Neural cell (in vitro differentiated cells): ENCODE data around the gene MRPL42. TPM values are rescaled to one million over a fixed set of nuclear protein-coding genes. Genes with fewer than 3 reads are reported as not detected.
A peak's percentile ranks its signal among the peaks of the same experiment; 100 is the strongest.

Experiments used
- H2AFZ ChIP-seq: fragments of 200-600, 300-800 bp; sonication (generic), shearing (Covaris generic); 2 replicates; pipeline ENCODE4 v1.6.0; 2014; ENCODE audit warnings: low read depth, mild to moderate bottlenecking, antibody characterized with exemption, low read length, moderate library complexity
- H3F3A ChIP-seq: fragments of 200-600 bp; shearing (Covaris generic); 2 replicates; pipeline ENCODE4 v1.6.1; 2016; ENCODE audit warnings: mild to moderate bottlenecking, moderate library complexity, mixed read lengths, antibody characterized with exemption, low read length; ENCODE audit not compliant: insufficient read depth, poor library complexity, severe bottlenecking
- H3K27ac ChIP-seq: fragments of 200-600, 300-800 bp; sonication (generic), shearing (Covaris generic); 2 replicates; pipeline ENCODE4 v1.5.1; 2014; ENCODE audit warnings: mild to moderate bottlenecking, low read length, moderate library complexity
- H3K27me3 ChIP-seq: fragments of 300-800, 200-600 bp; sonication (generic), shearing (Covaris generic); 2 replicates; pipeline ENCODE4 v1.6.0; 2014; ENCODE audit warnings: mild to moderate bottlenecking, low read depth, low read length, moderate library complexity; ENCODE audit not compliant: insufficient read depth
- H3K36me3 ChIP-seq: fragments of 300-800, 200-600 bp; sonication (generic), shearing (Covaris generic); 2 replicates; pipeline ENCODE4 v1.5.1; 2014; ENCODE audit warnings: mild to moderate bottlenecking, antibody characterized with exemption, low read length, moderate library complexity; ENCODE audit not compliant: insufficient read depth
- H3K4me2 ChIP-seq: fragments of 300-800, 200-600 bp; sonication (generic), shearing (Covaris generic); 2 replicates; pipeline ENCODE4 v1.6.0; 2014; ENCODE audit warnings: mild to moderate bottlenecking, low read length
- H3K4me3 ChIP-seq: fragments of 300-800, 200-600 bp; sonication (generic), shearing (Covaris generic); 2 replicates; pipeline ENCODE4 v1.5.1; 2014; ENCODE audit warnings: mild to moderate bottlenecking, low read length, moderate library complexity
- H3K79me2 ChIP-seq: fragments of 200-600 bp; shearing (Covaris generic); replicated peaks from 2 replicates; pipeline ENCODE4 v1.6.0; 2014; ENCODE audit warnings: mild to moderate bottlenecking, low read length, moderate library complexity; ENCODE audit not compliant: insufficient read depth
- H3K9ac ChIP-seq: fragments of 300-800, 200-600 bp; sonication (generic), shearing (Covaris generic); 2 replicates; pipeline ENCODE4 v1.6.1; 2016; ENCODE audit warnings: mild to moderate bottlenecking, low read length, mixed read lengths
- H3K9me2 ChIP-seq: fragments of 200-600 bp; shearing (Covaris generic); 2 replicates; pipeline ENCODE4 v1.6.1; 2016; ENCODE audit warnings: mild to moderate bottlenecking, low read length, mixed read lengths; ENCODE audit not compliant: insufficient read depth
- H3K9me3 ChIP-seq: fragments of 200-600, 300-800 bp; sonication (generic), shearing (Covaris generic); 2 replicates; pipeline ENCODE4 v1.6.1; 2016; ENCODE audit warnings: mild to moderate bottlenecking, mixed run types, low read length, moderate library complexity, mixed read lengths
- H4K20me1 ChIP-seq: fragments of 200-600 bp; shearing (Covaris generic); 2 replicates; pipeline ENCODE4 v1.6.1; 2016; ENCODE audit warnings: mild to moderate bottlenecking, mixed run types; ENCODE audit not compliant: insufficient read depth
- EP300 ChIP-seq: fragments of 450-650 bp; conservative IDR thresholded peaks from 2 replicates; pipeline ENCODE4 v1.6.1; 2014; ENCODE audit warnings: antibody characterized with exemption, mild to moderate bottlenecking, moderate library complexity; ENCODE audit not compliant: poor library complexity, severe bottlenecking
- EZH2 ChIP-seq: fragments of 200-600, 300-800 bp; shearing (Covaris generic), sonication (generic); IDR thresholded peaks from 2 replicates; pipeline ENCODE4 v1.6.1; 2014; ENCODE audit warnings: antibody characterized with exemption, low read length, borderline replicate concordance, mild to moderate bottlenecking; ENCODE audit not compliant: insufficient read depth, poor library complexity, severe bottlenecking
- MXI1 ChIP-seq: fragments of 450-650 bp; conservative IDR thresholded peaks from 2 replicates; pipeline ENCODE4 v1.6.1; 2014; ENCODE audit warnings: antibody characterized with exemption, mild to moderate bottlenecking; ENCODE audit not compliant: poor library complexity, severe bottlenecking
- POLR2AphosphoS5 ChIP-seq: IDR thresholded peaks from 2 replicates; pipeline ENCODE4 v1.6.1; 2012
- RAD21 ChIP-seq: fragments of 450-650 bp; conservative IDR thresholded peaks from 2 replicates; pipeline ENCODE4 v1.6.1; 2014; ENCODE audit warnings: antibody characterized with exemption, mild to moderate bottlenecking, moderate library complexity
- SMC3 ChIP-seq: fragments of 450-650 bp; conservative IDR thresholded peaks from 2 replicates; pipeline ENCODE4 v1.6.1; 2014; ENCODE audit warnings: antibody characterized with exemption, mild to moderate bottlenecking, moderate library complexity; ENCODE audit not compliant: poor library complexity
- TAF1 ChIP-seq: IDR thresholded peaks from 2 replicates; pipeline ENCODE4 v1.6.1; 2012; ENCODE audit warnings: low read depth
- polyA plus RNA-seq: library from polyadenylated mRNA; depleted of rRNA; stranded (reverse); fragments of >200 nt; gene quantifications from 2 replicates; pipeline ENCODE4 v1.2.3, GENCODE V29; 2014
- TF ChIP-seq, protein P1 (sequence below): fragments of 450-650 bp; IDR thresholded peaks from 2 replicates; pipeline ENCODE4 v1.5.1; 2014; ENCODE audit warnings: antibody characterized with exemption, mild to moderate bottlenecking, moderate library complexity; ENCODE audit not compliant: poor library complexity, severe bottlenecking
- TF ChIP-seq, protein P2 (sequence below): IDR thresholded peaks from 2 replicates; pipeline ENCODE4 v1.6.1; 2012; ENCODE audit warnings: borderline replicate concordance

Gene MRPL42
- polyA plus RNA-seq, 1 donor from 2014 or later = 260 TPM

DNA sequence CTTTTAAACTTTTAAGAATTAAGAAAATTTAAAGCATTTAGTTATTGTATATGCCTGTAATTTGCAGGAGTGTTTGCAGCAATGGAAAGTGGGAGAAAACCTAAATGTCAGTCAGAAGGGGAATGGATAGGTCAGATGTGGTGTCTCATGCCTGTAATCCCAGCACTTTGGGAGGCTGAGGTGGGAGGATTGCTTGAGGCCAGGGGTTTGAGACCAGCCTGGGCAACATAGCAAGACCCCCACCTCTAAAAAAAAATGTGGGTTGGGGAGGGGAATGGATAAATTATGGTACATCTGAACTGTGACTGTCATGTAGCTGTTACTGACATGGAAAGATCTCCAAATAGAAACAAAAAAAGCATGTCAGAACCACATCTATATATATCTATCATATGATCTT is 2.1 kb downstream of the MRPL42 start:
- Histone ChIP-seq H3K9me2 (no peaks in the 10 kb centered on the region), H3K4me2 (peak overlapping the region; percentile 97), H3K79me2 (peaks cover 56% of the 10 kb centered on the region), H2AFZ (no peak overlapping the region), H3K9ac (no peak overlapping the region), H3K27ac (no peak overlapping the region), H4K20me1 (no peaks in the 10 kb centered on the region), H3K27me3 (no peaks in the 10 kb centered on the region), H3K9me3 (no peaks in the 10 kb centered on the region), H3F3A (no peaks in the 10 kb centered on the region), H3K4me3 (peak overlapping the region; percentile 67), H3K36me3 (peaks cover 3% of the 10 kb centered on the region)
- no peak for TF ChIP-seq SMC3
- TF ChIP-seq, protein P1, sequence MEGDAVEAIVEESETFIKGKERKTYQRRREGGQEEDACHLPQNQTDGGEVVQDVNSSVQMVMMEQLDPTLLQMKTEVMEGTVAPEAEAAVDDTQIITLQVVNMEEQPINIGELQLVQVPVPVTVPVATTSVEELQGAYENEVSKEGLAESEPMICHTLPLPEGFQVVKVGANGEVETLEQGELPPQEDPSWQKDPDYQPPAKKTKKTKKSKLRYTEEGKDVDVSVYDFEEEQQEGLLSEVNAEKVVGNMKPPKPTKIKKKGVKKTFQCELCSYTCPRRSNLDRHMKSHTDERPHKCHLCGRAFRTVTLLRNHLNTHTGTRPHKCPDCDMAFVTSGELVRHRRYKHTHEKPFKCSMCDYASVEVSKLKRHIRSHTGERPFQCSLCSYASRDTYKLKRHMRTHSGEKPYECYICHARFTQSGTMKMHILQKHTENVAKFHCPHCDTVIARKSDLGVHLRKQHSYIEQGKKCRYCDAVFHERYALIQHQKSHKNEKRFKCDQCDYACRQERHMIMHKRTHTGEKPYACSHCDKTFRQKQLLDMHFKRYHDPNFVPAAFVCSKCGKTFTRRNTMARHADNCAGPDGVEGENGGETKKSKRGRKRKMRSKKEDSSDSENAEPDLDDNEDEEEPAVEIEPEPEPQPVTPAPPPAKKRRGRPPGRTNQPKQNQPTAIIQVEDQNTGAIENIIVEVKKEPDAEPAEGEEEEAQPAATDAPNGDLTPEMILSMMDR = no peak
- TF ChIP-seq MXI1 = no peak
- no peak for TF ChIP-seq RAD21
- TF ChIP-seq EP300 = no peak
- TF ChIP-seq, protein P2, sequence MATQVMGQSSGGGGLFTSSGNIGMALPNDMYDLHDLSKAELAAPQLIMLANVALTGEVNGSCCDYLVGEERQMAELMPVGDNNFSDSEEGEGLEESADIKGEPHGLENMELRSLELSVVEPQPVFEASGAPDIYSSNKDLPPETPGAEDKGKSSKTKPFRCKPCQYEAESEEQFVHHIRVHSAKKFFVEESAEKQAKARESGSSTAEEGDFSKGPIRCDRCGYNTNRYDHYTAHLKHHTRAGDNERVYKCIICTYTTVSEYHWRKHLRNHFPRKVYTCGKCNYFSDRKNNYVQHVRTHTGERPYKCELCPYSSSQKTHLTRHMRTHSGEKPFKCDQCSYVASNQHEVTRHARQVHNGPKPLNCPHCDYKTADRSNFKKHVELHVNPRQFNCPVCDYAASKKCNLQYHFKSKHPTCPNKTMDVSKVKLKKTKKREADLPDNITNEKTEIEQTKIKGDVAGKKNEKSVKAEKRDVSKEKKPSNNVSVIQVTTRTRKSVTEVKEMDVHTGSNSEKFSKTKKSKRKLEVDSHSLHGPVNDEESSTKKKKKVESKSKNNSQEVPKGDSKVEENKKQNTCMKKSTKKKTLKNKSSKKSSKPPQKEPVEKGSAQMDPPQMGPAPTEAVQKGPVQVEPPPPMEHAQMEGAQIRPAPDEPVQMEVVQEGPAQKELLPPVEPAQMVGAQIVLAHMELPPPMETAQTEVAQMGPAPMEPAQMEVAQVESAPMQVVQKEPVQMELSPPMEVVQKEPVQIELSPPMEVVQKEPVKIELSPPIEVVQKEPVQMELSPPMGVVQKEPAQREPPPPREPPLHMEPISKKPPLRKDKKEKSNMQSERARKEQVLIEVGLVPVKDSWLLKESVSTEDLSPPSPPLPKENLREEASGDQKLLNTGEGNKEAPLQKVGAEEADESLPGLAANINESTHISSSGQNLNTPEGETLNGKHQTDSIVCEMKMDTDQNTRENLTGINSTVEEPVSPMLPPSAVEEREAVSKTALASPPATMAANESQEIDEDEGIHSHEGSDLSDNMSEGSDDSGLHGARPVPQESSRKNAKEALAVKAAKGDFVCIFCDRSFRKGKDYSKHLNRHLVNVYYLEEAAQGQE = no peak
- no peak for TF ChIP-seq POLR2AphosphoS5
- TF ChIP-seq EZH2 = no peak
- no peak for TF ChIP-seq TAF1

DNA sequence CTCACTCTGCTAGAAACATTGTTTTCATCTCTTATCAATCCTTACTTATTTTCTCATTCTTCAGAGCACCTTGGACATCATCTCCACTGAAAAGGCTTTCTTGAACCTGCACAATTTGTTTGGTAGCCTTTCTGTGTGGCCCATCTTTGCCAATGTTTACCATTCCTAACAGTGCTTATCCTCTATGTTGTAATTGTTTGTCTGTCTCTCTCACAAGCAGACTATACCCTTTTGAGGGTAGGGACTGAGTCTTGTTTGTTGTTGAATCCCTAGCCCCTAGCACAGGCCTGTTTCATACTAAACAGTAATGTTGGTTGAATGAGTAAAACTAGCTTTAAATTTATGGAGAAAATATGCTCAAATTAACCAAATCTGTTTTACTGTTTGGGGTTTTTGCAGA is 9.2 kb downstream of the MRPL42 start:
- TF ChIP-seq SMC3 = no peak
- TF ChIP-seq RAD21 = no peak
- TF ChIP-seq, protein P1 = no peak
- TF ChIP-seq EZH2 = no peak
- TF ChIP-seq TAF1 = no peak
- TF ChIP-seq EP300 = no peak
- TF ChIP-seq, protein P2 = no peak
- TF ChIP-seq POLR2AphosphoS5 = no peak
- TF ChIP-seq MXI1 = no peak
- H3K9me3 ChIP-seq = no peaks in the 10 kb centered on the region
- peaks cover 10% of the 10 kb centered on the region for H3K36me3 ChIP-seq
- H3K27me3 ChIP-seq = no peaks in the 10 kb centered on the region
- no peak overlapping the region for H3K4me3 ChIP-seq
- H3F3A ChIP-seq = no peaks in the 10 kb centered on the region
- no peaks in the 10 kb centered on the region for H3K9me2 ChIP-seq
- H4K20me1 ChIP-seq = no peaks in the 10 kb centered on the region
- no peak overlapping the region for H3K27ac ChIP-seq
- no peak overlapping the region for H2AFZ ChIP-seq
- no peak overlapping the region for H3K4me2 ChIP-seq
- peaks cover 17% of the 10 kb centered on the region for H3K79me2 ChIP-seq
- no peak overlapping the region for H3K9ac ChIP-seq
